Effector memory CD4-positive, alpha-beta T cell (primary cell): ENCODE results near the gene DNHD1.

Experiments used
- DNase-seq, 3 donors: peaks; one replicate each; pipeline ENCODE4 v3.0.0-alpha.2; 2020
- H3K27ac ChIP-seq: 2 replicates; pipeline ENCODE4 v1.7.0; 2013; ENCODE audit warnings: mild to moderate bottlenecking, low read length, moderate library complexity; ENCODE audit not compliant: insufficient read depth, poor library complexity, severe bottlenecking
- H3K27me3 ChIP-seq: replicated peaks from 2 replicates; pipeline ENCODE4 v1.7.0; 2013; ENCODE audit warnings: mild to moderate bottlenecking, low read length; ENCODE audit not compliant: insufficient read depth, control insufficient read depth, poor library complexity, severe bottlenecking
- H3K36me3 ChIP-seq: 2 replicates; pipeline ENCODE4 v1.7.0; 2013; ENCODE audit warnings: mild to moderate bottlenecking, low read length, moderate library complexity; ENCODE audit not compliant: control insufficient read depth, insufficient read depth
- H3K4me1 ChIP-seq: 2 replicates; pipeline ENCODE4 v1.7.0; 2013; ENCODE audit warnings: low read length, mild to moderate bottlenecking; ENCODE audit not compliant: control insufficient read depth, insufficient read depth, poor library complexity, severe bottlenecking
- H3K4me3 ChIP-seq: 2 replicates; pipeline ENCODE4 v1.7.0; 2013; ENCODE audit warnings: low read length, low read depth, mild to moderate bottlenecking; ENCODE audit not compliant: insufficient read depth, poor library complexity, severe bottlenecking
- H3K9me3 ChIP-seq: 2 replicates; pipeline ENCODE4 v1.7.0; 2013; ENCODE audit warnings: mild to moderate bottlenecking, low read length, moderate library complexity; ENCODE audit not compliant: control insufficient read depth

The DNHD1 gene

DNA sequence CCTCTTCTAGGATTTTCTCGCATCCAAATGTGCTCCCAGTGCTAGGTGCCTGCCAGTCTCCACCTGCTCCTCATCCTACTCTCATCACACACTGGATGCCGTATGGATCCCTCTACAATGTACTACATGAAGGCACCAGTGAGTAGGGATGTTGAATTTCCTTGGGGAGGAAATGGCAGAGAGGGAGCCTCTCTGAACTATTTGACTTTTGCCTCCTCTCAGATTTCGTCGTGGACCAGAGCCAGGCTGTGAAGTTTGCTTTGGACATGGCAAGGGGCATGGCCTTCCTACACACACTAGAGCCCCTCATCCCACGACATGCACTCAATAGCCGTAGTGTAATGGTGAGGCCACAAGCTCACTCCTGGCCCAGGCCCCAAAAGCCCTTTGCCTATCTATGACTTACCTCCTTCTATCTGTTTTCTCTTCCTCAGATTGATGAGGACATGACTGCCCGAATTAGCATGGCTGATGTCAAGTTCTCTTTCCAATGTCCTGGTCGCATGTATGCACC, 112.5 kb downstream of the DNHD1 start:
- no peak for DNase-seq
- peaks cover 47% of the 10 kb centered on the region for H3K4me1 ChIP-seq
- no peaks in the 10 kb centered on the region for H3K9me3 ChIP-seq
- no peak overlapping the region for H3K27ac ChIP-seq
- no peak overlapping the region for H3K4me3 ChIP-seq
- peaks cover 32% of the 10 kb centered on the region for H3K36me3 ChIP-seq
- H3K27me3 ChIP-seq: no peaks in the 10 kb centered on the region

DNA sequence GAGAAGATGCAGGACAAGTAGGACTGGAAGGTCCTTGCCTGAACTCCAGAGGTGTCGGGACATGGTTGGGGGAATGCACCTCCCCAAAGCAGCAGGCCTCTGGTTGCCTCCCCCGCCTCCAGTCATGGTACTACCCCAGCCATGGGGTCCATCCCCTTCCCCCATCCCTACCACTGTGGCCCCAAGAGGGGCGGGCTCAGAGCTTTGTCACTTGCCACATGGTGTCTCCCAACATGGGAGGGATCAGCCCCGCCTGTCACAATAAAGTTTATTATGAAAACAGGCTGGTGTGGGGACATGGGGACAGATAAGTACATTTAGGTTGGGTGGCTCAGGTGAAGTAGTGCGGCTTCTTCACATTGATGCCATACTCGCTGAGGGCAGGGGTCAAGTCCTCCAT, 113.5 kb downstream of the DNHD1 start:
- no peak for DNase-seq
- Histone ChIP-seq H3K4me3 (no peak overlapping the region), H3K36me3 (peaks cover 38% of the 10 kb centered on the region), H3K4me1 (peaks cover 39% of the 10 kb centered on the region), H3K9me3 (no peaks in the 10 kb centered on the region), H3K27ac (peak overlapping the region; percentile 95), H3K27me3 (no peaks in the 10 kb centered on the region)

DNA sequence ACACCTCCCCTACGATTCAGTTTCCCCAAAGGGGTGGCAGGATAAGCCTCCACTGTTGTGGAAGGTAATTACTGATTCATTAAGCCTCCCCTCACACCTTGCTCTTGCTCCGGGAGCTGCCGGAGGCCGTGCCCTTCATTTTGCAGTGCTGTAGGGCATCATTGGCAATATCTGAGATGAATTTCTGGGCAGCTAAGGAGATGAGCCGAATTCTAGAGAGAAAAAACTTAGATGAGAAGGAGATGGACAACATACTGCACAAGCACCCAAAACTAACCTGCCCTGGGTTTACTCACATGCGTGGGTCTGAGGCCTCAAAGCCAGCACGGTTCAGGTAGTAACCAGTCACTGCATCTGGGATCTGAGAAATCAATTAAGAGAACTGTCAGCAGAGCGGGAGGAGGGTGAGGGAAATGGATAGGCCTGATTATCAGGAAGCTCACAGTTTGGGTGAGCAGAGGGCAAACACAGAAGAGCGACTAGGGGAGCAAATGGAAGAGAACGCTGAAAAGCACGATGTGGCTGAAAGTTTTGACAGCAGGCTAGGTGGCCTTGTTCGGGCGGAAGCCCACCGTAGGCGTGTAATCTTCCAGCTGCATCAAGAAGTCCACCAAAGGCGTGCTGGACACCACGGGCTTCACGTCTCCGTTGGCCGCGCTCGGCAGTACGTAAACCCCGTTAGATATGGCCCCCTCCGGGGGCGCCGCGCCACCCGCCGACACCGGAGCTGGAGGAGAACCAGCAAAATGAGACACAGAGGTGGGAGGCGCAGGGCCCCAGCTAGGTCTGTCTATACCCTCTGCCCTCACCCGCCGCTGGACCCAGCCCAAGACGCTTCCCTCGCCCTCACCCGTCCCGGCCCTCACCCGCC, 114.2 kb downstream of the DNHD1 start:
- H3K4me1 ChIP-seq: peaks cover 32% of the 10 kb centered on the region
- H3K4me3 ChIP-seq: peak overlapping the region; percentile 66
- no peaks in the 10 kb centered on the region for H3K9me3 ChIP-seq
- peak overlapping the region; percentile 95 for H3K27ac ChIP-seq
- DNase-seq: peak in 1 of 3 donors; percentile 25
- no peaks in the 10 kb centered on the region for H3K27me3 ChIP-seq
- H3K36me3 ChIP-seq: peaks cover 38% of the 10 kb centered on the region

- Histone ChIP-seq H3K4me3 (peak overlapping the region; percentile 66), H3K36me3 (peaks cover 38% of the 10 kb centered on the region), H3K9me3 (no peaks in the 10 kb centered on the region), H3K27me3 (no peaks in the 10 kb centered on the region), H3K4me1 (peaks cover 26% of the 10 kb centered on the region), H3K27ac (peak overlapping the region; percentile 95)
- DNase-seq: no peak
These were observed 114.8 kb downstream of the DNHD1 start for GRCh38 chr11:6611963-6612212.

- H3K27ac ChIP-seq: peak within 1 kb of the TSS; percentile 95
- no peaks in the 10 kb centered on the region for H3K27me3 ChIP-seq
- peak within 1 kb of the TSS; percentile 66 for H3K4me3 ChIP-seq
- peaks cover 22% of the 10 kb centered on the region for H3K4me1 ChIP-seq
- H3K9me3 ChIP-seq: no peaks in the 10 kb centered on the region
- peaks cover 38% of the 10 kb centered on the region for H3K36me3 ChIP-seq
- peak; percentile 92 to 95 (median 93) for DNase-seq
These were observed 115.3 kb downstream of the DNHD1 start, which contains the start of gene TAF10 for GRCh38 chr11:6612213-6613041. TSS of gene TAF10 (minus strand) at chr11:6612216. CDS start at chr11:6612189, 27 bp downstream.

DNA sequence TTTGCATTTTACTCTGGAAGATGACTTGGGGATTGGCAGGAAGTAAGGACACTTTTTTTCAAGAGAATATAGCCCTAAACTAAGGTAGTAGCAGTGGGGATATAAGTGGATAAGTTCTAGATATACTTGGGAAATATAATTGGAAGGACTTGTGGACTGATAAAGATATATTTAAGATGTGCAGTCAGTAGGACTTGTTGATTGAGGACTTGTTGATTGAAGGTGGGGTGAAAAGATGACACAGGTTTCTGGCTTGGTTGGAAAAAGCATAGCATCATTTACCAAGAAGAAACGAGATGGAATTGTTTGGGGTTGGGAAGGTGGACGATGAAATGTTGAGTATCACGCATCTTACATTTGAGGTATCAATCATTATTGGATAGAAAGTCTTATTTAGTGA, 116.4 kb downstream of the DNHD1 start:
- H3K9me3 ChIP-seq: no peaks in the 10 kb centered on the region
- H3K27ac ChIP-seq: peak overlapping the region; percentile 95
- H3K36me3 ChIP-seq: peaks cover 32% of the 10 kb centered on the region
- peaks cover 25% of the 10 kb centered on the region for H3K4me1 ChIP-seq
- no peak overlapping the region for H3K4me3 ChIP-seq
- no peaks in the 10 kb centered on the region for H3K27me3 ChIP-seq
- DNase-seq: no peak

- H3K27ac ChIP-seq: no peak overlapping the region
- H3K9me3 ChIP-seq: no peaks in the 10 kb centered on the region
- no peaks in the 10 kb centered on the region for H3K27me3 ChIP-seq
- peaks cover 22% of the 10 kb centered on the region for H3K36me3 ChIP-seq
- H3K4me3 ChIP-seq: no peak overlapping the region
- DNase-seq: no peak
- peaks cover 29% of the 10 kb centered on the region for H3K4me1 ChIP-seq
These were observed 117.4 kb downstream of the DNHD1 start for GRCh38 chr11:6614446-6614845.

DNA sequence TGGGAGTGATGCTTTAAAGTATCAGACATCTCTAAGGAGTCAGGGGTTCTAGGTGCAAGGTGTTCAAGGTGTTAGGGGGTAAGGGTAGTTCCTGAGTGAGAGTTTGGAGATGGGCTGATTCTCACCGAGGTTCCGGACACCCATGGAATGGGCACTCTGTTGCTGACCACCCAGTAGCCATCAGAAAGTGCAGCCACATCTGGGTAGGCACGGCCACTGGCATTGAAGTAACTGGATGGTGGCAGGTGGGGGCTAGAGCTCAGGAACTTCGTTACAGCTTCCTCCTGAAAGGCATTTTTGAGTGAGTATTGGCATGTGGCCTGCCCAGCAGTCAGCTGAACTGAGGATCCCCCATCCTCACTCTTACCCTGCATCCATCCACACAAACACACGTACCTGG, 118.0 kb downstream of the DNHD1 start:
- Histone ChIP-seq H3K27me3 (no peaks in the 10 kb centered on the region), H3K9me3 (no peaks in the 10 kb centered on the region), H3K27ac (no peak overlapping the region), H3K36me3 (peaks cover 16% of the 10 kb centered on the region), H3K4me3 (no peak overlapping the region), H3K4me1 (peaks cover 34% of the 10 kb centered on the region)
- DNase-seq: no peak

DNA sequence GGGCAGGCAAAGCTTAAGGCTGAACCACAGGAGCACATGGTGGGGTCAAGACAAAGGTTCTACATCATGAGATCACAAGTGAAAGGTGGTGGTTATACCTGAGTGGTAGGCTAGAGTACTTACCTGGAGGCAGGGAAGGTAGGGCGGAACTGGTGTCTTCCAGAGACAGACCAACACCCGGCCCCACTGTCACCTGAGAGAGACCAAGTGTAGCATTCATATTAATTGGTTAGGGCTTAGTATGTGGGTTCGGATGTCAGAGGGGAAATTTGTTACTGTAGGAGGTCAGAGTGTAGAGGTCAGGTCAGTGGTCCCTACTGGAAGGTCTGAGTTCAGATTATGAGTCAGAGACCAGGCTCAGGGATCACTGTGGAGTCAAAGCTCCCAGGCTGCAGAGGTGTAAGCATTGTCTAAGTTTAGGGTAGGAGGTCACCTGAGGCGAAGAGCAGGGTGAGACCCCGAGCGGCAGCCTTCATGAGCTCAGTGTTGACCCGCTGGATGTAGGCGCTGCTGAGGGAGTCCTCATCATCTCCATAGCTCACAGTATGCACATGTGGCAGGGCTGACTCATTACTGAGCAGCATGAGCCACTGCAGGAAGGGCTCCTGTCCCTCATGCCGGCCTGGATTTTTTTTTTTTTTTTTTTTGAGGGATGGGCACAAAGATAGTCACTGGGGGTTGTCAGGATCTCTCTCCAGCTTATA, 119.0 kb downstream of the DNHD1 start:
- H3K27ac ChIP-seq: no peak overlapping the region
- no peak for DNase-seq
- H3K4me3 ChIP-seq: no peak overlapping the region
- no peaks in the 10 kb centered on the region for H3K27me3 ChIP-seq
- peaks cover 31% of the 10 kb centered on the region for H3K4me1 ChIP-seq
- peaks cover 6% of the 10 kb centered on the region for H3K36me3 ChIP-seq
- no peaks in the 10 kb centered on the region for H3K9me3 ChIP-seq
